RKO (cell line): ENCODE data around the gene JPT2.

ENCODE experiments used
- DNase-seq: peaks from one replicate; pipeline ENCODE4 v3.0.0-alpha.2; 2016; ENCODE audit warnings: low spot score

The JPT2 gene, protein sequence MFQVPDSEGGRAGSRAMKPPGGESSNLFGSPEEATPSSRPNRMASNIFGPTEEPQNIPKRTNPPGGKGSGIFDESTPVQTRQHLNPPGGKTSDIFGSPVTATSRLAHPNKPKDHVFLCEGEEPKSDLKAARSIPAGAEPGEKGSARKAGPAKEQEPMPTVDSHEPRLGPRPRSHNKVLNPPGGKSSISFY

DNA sequence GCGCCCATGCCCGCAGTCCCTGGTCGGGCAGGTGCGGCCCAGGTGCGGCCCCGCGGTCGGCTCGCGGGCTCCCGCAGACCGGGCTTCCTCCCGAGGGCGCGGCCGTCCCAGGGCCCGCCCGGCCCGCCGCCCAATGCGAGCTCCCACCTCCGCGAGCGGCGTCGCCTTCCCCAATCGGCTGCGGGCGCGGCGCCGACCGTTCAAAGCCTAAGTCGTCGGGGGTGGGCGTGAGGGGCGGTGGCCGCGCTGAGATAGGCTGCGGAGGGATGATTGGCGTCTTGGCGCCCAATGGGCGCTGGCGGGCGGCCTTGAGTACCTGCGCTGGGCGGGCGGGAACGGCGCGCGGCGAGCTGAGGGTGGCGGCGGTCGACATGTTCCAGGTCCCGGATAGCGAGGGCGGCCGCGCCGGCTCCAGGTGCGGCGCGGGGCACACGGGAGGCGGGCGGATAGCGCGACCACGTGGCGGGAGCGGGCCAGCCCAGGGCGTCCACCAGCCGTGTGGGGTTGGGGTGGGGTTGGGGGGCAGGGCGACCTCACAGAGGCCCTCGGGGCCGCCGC lies at the start of gene JPT2:
JPT2 (plus strand) TSS at position 338 of the 558 bp plus-strand sequence; CDS start at position 372, 34 bp downstream.
- peak; percentile 93 for DNase-seq

DNA sequence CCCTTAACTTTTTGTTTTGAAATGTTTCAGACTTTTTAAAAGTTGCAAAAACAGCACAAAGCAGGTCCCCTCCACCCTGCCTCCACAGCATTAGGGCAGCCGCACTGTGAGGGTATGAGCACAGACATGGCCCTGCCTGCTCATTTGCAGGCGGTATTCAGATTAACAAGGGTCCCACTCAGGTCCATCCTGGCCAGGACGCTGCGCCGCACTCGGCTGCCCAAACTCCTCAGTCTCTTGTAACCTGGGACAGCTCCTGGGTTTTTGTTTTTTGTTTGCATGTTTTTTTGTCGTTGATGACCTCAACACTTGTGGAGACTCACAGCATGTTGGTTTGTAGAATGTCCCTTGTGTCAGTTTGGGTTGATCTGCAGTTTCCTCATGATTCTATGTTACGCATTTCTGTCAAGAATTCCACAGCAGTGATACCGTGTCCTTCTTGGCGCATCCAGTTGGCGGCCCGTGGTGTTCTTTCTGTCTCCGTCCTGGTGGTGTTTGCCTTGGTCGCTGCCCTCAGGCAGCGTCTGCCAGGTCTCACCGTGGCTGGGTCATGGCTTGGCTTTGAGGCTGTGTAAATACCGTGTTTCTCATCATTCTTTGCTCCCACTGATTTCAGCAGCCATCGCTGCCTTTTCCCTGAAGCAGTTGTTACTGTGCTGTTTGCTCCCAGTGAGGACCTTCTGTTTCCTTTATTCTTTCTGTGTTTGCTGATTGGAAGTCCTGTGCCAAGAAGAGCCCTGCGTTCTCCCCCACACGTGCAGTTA lies 47.4 kb upstream of the JPT2 start:
- no peak for DNase-seq

DNA sequence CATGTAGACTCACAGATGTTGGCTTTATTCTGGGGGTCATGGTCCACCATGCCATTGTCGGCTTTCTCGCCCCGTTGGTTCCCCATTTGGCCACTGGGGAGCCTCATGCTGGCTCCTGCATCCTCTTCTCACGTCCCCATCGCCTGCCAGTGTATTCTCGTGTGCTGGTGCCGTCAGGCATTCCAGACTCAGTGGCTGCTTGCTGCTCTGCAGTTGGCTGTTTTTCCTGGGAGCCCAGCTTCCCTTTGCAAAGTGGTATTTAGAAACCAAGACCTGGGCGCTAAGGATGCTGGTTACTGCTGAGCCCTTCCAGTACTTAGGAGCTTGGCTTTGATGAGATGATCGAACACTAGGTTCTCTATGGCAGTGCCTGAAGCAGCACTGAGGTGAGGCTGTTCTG lies 46.8 kb upstream of the JPT2 start:
- DNase-seq, result no peak

DNA sequence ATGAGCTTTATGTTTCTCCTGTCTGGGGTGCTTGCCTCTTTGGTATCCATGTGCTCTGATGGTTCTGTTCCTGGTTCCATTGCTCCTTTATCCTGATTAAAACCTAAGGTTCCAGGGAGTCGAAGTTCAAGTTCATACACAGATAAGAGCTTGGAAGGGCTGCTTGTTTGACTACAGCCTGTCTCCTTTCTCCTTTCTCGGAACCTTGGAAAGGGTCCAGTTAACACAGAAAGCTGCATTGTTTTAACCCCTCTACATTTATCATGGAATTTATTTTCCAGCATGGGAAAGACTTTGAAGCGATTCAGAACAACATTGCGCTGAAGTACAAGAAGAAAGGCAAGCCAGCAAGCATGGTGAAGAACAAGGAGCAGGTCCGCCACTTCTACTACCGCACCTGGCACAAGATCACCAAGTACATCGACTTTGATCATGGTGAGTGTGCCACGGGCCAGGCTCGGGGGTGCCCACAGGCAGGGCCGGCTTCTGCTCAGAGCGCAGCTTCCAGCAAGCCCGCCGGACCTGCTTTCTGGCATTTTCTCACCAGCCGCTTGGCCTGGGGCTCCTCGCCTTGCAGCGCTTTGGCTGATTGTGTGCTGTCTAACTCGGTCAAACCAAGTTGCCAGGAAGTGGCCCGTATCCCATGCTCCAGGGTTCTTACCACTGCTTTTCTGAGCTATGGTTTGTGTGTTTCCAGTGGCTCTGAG lies 46.0 kb upstream of the JPT2 start:
- no peak for DNase-seq

DNA sequence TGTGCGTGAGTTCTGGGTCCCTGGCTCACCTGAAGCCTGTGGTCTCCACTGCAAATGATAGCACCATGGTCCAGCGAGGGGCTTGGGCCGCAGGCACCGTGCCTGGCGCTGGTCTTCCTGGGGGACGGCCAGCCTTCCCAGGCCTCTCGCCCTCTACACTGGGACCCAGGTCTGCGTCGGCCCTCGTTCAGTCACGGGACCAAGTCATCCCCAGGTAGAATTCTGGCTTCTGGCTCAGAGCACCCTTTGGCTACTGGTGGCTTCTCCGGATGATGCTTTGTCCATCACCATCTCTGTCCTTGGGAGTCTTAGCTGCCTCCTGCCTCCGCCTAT lies 45.5 kb upstream of the JPT2 start:
- no peak for DNase-seq

DNA sequence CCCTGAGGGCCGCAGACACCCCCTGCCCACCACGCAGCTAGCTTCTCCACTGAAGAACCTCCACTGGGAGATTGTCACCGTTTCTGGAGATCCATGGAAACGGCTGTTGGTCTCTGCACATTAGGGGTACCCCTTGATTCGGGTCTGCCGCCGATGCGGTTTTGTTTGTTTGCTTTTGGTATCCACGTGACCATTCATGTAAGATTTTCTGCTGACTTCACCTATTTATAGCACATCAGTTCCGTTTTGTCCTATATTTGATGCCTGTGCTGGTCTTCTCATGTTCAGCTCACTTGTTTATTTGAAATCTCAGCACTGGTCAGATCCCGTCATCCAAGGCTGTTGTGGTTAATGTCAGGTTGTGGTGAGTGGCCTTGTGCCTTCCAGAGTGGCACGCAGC lies 44.8 kb upstream of the JPT2 start:
- no peak for DNase-seq

DNA sequence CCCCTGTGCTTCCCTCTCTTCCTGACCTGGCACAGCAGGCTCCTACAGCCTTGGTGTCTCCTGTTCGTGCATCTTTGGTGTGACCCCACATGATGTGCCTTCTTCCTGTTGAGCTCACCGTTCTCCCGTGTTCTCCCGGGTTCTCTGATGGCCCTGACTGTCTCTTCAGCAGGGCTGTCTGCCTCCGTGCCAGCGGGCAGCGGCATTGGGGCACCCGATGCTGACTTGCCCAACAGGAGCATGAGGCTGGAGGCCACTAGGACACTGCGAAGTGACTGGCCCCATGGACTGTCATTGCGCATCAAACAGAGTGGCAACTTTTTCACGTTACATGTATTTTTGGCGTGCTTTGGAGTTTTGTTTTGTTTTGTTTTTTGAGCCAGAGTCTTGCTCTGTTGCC lies 43.5 kb upstream of the JPT2 start:
- DNase-seq, result no peak

DNA sequence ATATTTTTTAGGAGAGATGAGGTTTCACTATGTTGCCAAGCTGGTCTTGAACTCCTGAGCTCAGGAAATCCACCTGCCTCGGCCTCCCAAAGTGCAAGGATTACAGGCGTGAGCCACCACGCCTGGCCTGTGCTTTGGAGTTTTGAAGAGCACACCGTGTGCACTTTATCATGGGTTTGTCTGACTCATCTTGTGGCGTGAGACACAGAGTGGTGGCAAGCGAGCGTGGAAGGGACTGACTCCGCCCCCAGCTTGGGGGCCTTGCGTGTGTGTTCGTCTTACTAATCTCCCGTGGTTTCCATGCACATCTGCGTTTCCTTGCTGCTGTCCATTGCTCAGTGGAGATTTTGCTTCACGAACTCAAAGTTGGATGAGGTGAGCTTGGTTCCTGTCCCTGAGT lies 43.0 kb upstream of the JPT2 start:
- no peak for DNase-seq

DNA sequence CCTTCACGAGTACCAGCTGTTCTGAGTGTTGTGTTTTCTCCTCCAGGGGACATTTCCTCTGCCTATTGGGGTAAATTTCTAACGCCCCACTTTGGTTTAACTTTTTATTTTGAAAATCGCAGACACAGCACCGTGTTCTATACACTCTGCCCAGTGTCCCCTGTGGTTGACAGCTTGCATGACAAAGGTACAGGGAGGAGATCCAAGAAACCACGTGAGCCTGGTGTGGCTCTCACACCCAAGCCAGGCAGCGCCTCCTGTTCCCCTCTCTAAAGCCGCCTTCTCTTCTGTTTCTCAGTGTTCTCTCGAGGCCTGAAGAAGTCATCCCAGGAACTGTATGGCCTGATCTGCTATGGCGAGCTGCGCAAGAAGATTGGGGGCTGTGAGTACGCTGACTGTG lies 40.6 kb upstream of the JPT2 start:
- DNase-seq, result no peak

DNA sequence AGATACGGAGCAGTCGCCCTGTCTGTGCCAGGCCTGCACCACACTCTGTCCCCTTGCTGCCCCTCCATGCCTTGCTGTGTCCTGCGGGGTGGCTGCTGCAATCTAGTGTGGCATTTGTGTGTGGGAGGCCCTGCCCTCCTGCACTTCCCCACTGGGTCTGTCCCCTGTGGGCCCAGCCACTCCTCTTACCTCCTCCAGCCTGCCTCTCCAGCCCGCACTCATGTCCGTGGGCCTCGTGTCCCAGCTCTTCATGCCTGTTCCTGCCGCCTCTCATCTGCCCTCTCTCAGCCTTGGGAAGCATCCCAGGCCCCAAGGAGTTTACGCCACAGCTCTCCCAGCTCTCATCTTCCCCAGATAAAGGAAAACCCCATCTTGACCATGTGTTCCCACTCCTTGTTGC lies 39.3 kb upstream of the JPT2 start:
- no peak for DNase-seq

DNA sequence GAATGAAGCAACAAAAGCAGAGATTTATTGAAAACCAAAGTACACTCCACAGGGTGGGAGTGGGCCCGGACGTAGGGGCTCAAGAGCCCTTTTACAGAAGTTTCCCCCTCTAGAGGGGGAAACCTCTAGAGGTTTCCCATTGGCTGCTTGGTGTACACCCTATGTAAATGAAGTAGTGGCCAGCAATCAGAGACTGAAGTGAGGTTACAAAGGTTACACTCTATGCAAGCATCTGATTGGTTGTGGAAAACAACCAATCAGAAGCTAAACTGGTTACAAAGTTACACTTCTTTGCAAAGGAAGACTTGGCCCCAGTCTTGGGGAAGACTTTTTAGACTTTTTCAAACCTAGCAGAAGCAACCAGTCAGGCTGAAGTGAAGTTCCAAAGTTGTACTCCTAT lies 38.8 kb upstream of the JPT2 start:
- no peak for DNase-seq

DNA sequence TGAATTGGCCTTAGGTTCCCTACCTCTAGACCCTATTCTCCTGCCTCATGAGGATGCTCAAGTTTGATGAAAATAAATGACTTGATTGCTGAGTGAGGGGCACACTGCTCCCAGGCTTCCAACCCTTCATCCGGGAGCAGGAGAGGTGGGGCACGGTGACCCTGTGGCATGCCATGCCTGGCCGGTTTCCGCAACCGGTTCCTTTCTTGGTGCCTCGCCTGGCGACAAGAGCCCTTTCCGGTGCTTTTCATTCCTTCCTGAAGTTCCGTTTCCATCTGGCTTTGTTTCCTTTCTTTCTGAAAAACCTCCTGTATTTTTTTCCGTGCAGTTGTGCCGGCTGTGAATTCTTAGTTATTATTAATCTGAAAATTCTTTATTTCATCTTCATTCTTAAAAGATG lies 38.2 kb upstream of the JPT2 start:
- no peak for DNase-seq

DNA sequence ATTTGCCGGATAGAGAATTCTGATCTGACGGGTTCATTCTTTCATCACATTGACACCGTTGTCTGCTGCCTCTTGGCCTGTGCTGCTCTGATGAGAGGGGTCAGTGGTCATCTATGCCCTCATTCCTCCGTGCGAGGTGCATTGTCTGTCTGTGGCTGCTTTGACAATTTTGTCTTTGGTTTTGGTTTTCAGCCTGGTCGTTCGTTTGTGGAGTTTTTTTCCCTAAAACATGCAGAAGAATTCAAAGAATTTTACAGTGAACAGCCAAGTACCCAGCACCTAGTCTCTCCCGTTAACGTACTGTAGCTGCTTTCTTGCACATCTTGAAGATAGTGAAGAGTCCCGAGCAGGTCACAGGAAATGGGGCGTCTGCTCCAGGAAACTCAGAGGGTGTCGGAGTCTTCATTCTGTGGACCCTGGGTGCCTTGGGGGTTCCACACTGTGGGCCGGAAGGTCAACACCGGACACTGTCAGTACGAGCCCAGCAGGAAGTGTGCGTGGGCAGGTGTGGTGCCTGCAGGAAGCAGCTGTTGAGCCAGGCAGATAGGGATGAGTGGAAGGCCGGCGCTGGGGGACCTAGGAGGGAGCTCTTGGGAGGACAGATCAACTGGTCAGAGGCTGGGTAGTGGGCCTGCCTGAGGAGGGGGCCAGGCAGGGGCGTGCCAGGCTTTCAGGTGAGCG lies 37.7 kb upstream of the JPT2 start:
- DNase-seq, result no peak

DNA sequence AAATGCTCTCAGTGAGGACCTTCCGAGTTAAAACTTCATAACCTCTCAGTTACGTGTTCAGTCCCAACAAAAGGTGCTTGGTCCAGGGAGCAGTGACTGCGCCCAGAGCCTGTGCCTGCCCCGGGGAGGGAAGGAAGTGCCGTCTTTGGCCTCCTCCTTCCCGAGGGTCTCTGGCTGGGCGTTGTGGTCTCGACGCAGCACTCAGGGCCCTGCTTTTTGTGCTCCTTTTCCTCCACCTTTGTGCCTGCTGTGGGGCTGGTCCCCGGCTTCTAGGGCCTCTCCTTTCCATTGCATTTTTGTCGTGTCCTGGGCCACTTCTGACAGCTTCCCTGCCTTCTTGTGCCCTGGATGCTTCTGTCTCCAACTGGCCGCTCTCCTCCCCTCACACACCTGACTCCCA lies 36.8 kb upstream of the JPT2 start:
- no peak for DNase-seq

DNA sequence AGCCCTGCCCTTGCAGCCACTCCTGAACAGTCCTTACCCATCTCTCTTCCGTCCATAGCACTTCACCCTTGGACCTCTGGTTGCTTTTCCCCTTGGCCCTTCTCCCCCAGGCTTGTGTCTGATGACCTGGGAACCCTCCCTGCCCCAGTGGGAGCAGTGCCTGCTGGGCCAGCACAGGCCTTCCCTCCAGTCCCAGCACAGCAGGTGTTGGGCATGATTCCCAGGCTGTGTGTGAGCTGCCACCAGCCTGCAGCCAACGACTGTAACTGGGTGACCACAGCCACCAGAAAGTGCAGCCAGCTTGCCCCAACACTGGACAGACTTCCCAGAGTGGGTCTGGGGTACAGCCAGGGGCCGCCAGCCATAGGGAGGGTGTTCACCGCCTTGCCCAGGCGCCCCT lies 35.9 kb upstream of the JPT2 start:
- no peak for DNase-seq

DNA sequence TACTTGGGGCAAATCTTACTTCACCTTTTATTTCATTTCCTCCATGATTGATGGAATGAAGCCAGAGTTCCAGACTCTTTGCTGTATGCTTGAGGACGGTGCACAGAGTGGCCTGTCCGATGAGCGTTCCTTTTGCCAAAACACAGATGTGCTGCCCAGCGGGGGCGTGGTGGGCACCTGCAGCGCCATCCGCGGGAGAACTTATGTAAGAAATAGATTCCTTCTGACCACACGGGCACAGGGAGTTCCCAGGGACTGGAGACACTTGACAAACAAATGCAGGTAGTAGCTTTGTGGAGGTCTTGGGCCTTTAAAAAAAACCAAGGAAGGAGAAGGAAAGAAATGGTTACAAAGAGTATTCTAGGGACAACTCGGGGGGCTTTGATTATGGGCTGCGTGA lies 35.3 kb upstream of the JPT2 start:
- DNase-seq, result no peak

DNA sequence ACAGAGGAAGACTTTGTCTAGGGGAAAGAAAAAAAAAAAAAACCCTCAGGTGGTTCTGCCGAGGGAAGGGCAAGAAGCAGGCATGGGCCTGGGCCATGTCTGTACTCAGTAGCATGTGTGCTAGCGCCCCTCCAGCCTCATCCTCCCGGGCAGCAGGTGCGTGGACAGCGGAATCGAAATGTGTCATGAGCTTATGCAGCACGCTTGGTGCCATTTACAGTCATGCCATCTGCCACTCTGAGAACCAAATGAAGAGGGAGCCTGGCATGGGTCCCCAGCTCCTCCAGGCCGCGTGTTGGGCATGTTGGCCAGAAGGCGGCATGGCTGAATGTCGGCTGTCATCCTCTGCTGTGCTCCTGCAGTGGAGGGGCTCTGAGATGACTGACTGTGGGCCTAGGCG lies 34.6 kb upstream of the JPT2 start:
- DNase-seq, result no peak

DNA sequence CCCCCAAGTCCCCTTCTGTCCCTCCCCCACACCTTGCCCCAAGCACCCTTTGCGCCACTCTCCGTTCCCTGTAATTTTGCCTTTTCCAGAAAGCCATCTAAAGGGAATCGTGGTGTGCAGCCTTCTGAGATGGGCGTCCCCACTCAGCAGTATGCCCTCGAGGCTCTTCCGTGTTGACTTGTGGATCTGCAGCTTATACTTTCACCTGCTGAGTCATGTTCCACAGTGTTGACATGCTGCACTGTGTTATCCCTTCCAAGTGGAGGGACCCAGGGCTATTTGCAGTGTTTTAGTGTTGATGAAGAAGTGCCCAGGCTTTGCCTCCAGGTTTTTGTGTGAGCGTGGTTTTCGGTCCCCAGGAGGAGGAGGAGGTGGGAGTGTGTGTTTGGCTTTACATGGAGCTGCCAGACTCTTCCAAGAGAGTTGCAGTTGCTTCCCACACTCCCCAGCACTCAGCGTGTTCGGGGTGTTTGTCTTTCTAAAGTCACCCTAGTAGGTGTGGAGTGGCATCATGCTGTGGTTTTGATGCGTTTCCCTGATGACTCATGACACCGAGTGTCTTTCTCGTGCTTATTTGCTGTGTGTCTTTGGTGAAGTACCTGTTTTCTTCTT lies 32.1 kb upstream of the JPT2 start:
- DNase-seq, result no peak

DNA sequence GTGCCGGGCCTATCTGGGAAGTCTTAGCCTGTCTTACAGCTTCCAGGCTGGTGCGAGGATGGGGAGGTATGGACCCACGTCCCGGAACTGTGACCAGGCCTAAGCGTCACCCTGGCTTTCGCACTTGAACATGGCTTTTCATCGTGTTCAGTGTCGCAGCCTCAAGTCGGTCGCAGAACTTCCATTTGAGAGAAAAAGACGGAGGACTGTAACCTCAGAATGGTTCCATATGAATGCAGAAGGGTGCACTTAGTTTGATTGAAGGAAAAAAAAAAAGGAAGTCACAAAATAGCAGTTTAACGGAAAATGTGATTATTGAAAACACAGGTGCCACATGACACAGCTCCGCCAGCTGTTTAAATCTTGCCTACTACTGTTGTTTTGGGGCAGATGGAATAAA lies 30.2 kb upstream of the JPT2 start:
- no peak for DNase-seq

DNA sequence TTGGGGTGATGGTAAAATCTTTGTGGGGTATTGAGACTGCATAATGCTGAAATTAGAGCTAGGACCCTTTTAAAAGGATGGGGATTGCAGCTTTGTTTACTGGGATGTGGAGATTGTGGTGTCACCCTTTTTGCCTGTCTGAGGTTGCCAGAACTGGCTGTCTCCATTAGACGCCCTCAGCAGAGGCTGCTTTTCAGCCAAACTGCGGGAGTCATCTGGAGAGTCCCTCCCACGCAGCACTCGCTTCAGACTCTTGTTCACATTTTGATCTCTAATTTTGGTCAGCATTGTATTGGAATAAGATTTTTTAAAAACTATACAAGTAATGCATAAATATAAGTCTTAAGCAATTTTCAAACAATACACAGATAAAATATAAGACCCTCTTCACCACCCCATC lies 27.9 kb upstream of the JPT2 start:
- DNase-seq, result no peak

DNA sequence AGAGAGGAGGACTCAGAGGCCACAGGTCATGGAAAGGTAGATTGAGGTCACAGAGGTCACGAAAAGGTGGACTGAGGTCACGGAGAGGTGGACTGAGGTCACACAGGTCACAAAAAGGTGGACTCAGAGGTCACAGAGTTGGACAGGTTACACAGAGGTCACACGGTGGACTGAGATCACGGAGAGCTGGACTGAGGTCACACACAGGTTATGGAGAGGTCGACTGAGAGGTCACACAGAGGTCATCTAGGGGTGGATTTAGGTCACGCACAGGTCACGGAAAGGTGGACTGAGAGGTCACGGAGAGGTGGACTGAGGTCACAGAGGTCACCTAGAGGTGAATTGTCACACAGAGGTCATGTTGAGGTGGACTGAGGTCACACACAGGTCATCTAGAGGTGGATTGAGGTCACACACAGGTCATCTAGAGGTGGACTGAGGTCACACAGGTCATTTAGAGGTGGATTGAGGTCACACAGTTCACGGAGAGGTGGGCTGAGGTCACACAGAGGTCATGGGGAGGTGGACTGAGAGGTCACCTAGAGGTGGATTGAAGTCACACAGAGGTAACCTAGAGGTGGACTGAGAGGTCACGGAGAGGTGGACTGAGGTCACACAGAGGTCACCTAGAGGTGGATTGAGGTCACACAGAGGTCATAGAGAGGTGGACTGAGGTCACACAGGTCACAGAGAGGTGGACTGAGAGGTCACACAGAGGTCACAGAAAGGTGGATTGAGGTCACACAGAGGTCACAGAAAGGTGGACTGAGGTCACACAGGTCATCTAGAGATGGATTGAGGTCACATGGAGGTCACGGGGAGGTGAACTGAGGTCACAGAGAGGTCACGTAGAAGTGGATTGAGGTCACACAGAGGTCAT lies 26.7 kb upstream of the JPT2 start:
- no peak for DNase-seq
